GOT3 (cell line): ENCODE data around the gene RCE1.

Source experiments
- DNase-seq: peaks from one replicate; lab custom pipeline; 2025; ENCODE audit warnings: mixed read lengths; lab: John Stamatoyannopoulos, UW

The RCE1 gene

DNA sequence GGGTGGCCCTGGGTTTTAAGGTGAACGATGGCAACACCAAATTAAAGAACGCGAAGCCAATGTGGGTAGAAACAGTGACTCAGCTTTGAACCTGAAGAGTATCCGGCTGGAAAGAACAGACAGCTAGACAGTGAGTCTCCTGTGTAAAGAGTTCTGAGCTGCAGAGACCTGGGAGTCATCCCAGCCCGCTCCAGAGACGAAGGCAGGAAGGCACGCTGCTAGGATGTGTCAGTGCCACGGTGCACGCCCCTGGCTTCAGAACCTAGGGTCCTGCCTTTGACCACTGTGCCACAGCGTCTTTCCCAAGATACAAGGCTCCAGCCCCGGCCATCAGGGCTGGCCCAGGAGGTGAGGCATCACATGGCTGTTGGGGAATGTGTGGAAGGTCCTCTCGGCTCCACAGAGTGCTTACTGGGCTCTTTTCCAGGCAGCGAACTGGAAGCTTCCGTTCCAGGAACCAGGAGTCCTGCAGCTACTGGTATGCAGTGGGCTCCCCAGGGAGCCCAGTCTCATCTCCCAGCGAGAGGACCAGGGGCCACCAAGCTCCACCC lies 43.5 kb downstream of the RCE1 start:
- no peak for DNase-seq

DNA sequence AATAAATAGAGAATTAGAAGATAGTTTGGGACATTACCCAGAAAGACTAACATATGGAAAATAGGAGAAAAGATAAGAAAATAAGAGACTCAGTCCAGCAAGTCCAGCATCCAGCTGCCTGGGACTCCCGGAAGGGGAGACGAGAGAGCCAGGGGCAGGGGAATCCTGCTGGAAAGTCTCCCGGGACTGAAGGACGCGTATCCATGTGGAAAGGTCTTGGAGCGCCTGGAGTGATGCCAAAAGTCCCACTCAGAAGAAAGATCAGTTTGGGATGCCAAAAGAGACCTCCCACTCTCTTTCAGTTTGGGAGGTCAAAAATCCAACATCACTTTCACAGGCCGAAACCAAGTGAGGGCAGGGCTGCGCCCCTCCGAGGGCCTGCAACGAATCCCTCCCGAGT lies 44.3 kb downstream of the RCE1 start:
- no peak for DNase-seq

DNA sequence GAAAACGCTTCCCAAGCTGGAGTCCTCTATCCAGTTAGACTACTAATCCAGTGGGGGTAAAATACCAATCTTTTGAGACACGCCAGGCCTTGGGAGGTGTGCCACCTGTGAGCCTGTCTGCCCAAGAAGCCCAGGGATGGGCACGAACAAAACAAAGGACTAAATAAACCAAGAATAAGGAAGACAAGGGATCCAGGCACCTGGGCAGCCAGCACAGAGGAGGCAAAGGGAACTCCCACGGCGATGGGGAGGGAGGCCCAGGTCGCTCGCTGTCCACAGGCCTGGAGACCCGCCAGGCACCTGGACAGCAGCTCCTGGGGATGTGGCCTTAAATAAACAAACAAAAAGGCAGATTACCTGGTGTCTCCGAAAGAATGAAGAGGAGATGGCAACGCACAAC lies 45.0 kb downstream of the RCE1 start:
- DNase-seq: no peak

DNA sequence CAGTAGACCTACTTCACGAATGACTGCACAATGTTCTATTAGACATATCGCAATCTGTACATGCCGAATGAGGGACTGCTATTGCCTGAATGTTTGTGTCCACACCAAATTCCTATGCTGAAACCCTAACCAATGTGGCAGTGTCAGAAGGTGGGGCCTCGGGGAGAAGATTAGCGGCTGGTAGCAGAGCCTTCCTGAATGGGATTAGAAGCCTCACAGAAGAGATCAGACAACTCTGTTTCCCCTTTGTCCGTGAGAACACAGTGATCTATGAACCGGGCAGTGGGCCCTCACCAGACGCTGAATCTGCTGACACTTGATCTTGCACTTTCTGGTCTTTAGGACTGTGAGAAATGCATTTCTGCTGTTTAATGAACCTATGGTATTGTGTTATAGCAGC lies 46.7 kb downstream of the RCE1 start:
- no peak for DNase-seq

DNA sequence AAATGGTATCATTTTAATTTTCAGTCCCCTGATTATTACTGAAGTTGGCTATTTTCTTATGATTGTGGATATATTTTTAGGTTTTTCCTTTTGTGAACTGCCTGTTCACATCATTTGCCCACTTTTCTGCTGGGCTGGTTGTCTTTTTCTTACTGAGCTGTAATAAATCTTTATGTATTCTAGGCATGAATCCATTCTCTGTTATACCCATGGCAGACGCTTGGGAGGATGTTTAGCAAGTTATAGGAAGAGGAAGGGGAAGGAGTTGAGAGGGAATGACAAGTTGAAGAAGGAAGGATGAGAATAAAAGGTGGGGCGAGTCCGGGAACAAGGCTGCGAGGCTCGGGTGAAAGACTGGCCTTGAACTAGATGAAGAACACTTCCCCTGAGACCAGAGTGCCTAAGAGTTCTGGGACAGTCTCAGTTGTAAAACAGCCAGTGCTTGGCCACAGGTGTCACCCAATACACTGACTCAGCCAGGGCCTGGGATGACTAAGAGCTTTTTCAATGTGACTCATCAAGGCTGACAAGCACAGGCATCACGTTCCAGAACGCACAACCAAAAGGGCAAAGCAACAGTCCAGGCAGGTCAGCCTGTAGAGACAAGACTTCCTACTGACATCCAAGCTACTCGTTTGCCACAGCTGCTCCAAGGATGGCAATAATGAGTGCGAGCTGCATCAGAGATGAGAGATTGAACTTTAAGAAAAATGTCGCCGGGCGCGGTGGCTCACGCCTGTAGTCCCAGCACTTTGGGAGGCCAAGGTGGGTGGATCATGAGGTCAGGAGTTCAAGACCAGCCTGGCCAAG lies 48.8 kb downstream of the RCE1 start:
- no peak for DNase-seq

DNA sequence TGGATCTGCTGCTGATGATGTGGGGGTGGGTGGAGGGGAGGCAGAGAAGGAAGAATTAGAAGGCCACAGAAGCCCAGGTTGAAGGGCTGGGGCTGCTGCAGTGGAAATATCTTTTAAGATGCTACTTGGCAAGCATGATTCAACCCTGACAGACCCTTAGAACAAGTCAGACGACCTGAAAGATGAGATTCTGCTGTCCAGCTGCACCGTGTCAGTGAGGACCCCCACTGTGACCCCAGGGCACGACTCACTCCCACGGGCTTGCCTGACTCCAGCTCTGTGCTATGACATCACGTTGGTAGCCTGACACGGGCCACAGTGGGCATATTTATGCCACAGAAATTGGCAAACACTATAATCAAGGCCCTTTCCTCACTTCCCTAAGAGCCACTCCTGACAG lies 49.7 kb downstream of the RCE1 start:
- no peak for DNase-seq

DNA sequence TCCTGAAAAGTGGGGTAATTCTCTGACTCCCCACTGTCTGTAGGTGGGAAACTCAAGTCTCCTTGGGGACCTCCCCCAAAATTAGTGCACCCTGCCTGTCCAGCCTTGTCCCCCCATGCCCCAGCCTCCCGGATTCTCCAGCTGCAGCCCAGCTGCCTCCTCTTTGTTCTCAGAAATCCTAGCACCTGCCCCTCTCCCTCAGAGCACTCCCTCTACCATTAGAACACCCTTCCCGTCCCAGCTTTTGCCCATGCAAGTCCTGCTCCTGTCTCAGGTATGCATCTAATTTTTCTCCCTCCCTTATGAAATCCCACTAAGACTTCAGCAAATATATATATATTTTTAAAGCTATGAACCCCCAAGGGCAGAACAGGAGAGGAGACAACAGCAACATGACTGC lies 50.9 kb downstream of the RCE1 start:
- no peak for DNase-seq
